ENCODE measurements around the gene PIP5K1A.

PIP5K1A gene

GRCh38 chr1:151281225-151281968 is 83.0 kb downstream of the PIP5K1A start (continued):
- TF ChIP-seq ZBTB10 (tag by site-specific recombination; IDR thresholded peaks at IDR 0.05) (peak; percentile 94), ZNF2 (tag by site-specific recombination; IDR thresholded peaks at IDR 0.05) (peak; percentile 88), ZNF707 (tag by site-specific recombination; IDR thresholded peaks at IDR 0.05) (no peak), SP2 (tag by site-specific recombination; IDR thresholded peaks at IDR 0.05) (peak; percentile 90), ZNF514 (tag by site-specific recombination; IDR thresholded peaks at IDR 0.05) (no peak), ZBTB6 (tag by site-specific recombination; IDR thresholded peaks at IDR 0.05) (peak; percentile 75; the same call in 1 of the 2 replicates), ZNF610 (tag by site-specific recombination; IDR thresholded peaks at IDR 0.05; ENCODE audit: borderline replicate concordance) (peak; percentile 83), ZNF121 (tag by site-specific recombination; IDR thresholded peaks at IDR 0.05) (no peak), KLF8 (tag by site-specific recombination; IDR thresholded peaks at IDR 0.05) (peak; percentile 94), ZNF311 (tag by site-specific recombination; IDR thresholded peaks at IDR 0.05; ENCODE audit: borderline replicate concordance) (no peak), ZNF473 (tag by site-specific recombination; IDR thresholded peaks at IDR 0.05) (no peak), ZNF544 (tag by site-specific recombination; IDR thresholded peaks at IDR 0.05) (no peak), IKZF3 (tag by site-specific recombination; IDR thresholded peaks at IDR 0.05) (peak; percentile 99), ZNF624 (tag by site-specific recombination; IDR thresholded peaks at IDR 0.05) (no peak), ZNF423 (tag by site-specific recombination; IDR thresholded peaks at IDR 0.05) (no peak; the same call in 1 of the 2 replicates), ZNF202 (tag by site-specific recombination; IDR thresholded peaks at IDR 0.05; ENCODE audit: borderline replicate concordance) (no peak), ZNF510 (tag by site-specific recombination; IDR thresholded peaks at IDR 0.05; ENCODE audit: insufficient replicate concordance) (no peak), OSR2 (tag by site-specific recombination; IDR thresholded peaks at IDR 0.05) (peak; percentile 83), ZSCAN18 (tag by site-specific recombination; IDR thresholded peaks at IDR 0.05) (no peak), ZBTB44 (tag by site-specific recombination; IDR thresholded peaks at IDR 0.05) (peak; percentile 67; the same call in 1 of the 2 replicates), ZNF398 (tag by site-specific recombination; IDR thresholded peaks at IDR 0.05) (peak; percentile 89), ZNF558 (tag by site-specific recombination; IDR thresholded peaks at IDR 0.05) (no peak; the same call in 1 of the 2 replicates), RBAK (tag by site-specific recombination; IDR thresholded peaks at IDR 0.05) (no peak), ZNF48 (tag by site-specific recombination; IDR thresholded peaks at IDR 0.05) (no peak), HOXC10 (CRISPR knock-in tag; IDR thresholded peaks at IDR 0.05) (no peak), ZNF416 (tag by site-specific recombination; IDR thresholded peaks at IDR 0.05) (no peak), ZNF350 (tag by site-specific recombination; IDR thresholded peaks at IDR 0.05) (no peak), KLF10 (tag by site-specific recombination; IDR thresholded peaks at IDR 0.05) (peak; percentile 92), INSM2 (tag by site-specific recombination; IDR thresholded peaks at IDR 0.05) (peak; percentile 69; the same call in 1 of the 2 replicates), ZNF184 (tag by site-specific recombination; IDR thresholded peaks at IDR 0.05) (no peak)
